Panc1 (cell line): ENCODE measurements around the gene CHST11. TPM values are rescaled to one million over a fixed set of nuclear protein-coding genes. Genes with fewer than 3 reads are reported as not detected.

Source experiments
- ATAC-seq: fragments of 200-7000 bp; cut with Tn5 transposase; 2 replicates; pipeline ENCODE4 v1.9.1; 2020; ENCODE audit warnings: mild to moderate bottlenecking, moderate library complexity
- BruUV-seq: library from RNA; stranded (reverse); fragments of 400-500 nt; replicated peaks from 2 replicates; lab custom pipeline; 2021; lab: Mats Ljungman, UMichigan
- CTCF ChIA-PET: fragments of 300-600 bp; sonication (Branson Sonifier 250); formaldehyde crosslinking; loops from one replicate; lab custom pipeline; 2022; ENCODE audit warnings: antibody characterized with exemption; lab: Charles Lee
- POLR2A ChIA-PET: fragments of 300-600 bp; sonication (Branson Sonifier 250); formaldehyde crosslinking; loops from one replicate; lab custom pipeline; 2022; ENCODE audit warnings: antibody characterized with exemption; lab: Charles Lee
- DNase-seq: peaks from one replicate; pipeline ENCODE4 v3.0.0-alpha.2; 2010; ENCODE audit warnings: low read depth, low spot score
- H3K27ac ChIP-seq: 2 replicates; pipeline ENCODE4 v1.5.1; 2011; ENCODE audit warnings: mild to moderate bottlenecking, low read length, inconsistent platforms
- H3K27me3 ChIP-seq: fragments of 200-500 bp; sonication (Bioruptor generic); 2 replicates; pipeline ENCODE4 v1.6.0; 2014; ENCODE audit warnings: low read length, inconsistent platforms; ENCODE audit not compliant: control insufficient read depth, insufficient read depth
- H3K36me3 ChIP-seq: fragments of 200-500 bp; sonication (Bioruptor generic); 2 replicates; pipeline ENCODE4 v1.5.1; 2014; ENCODE audit warnings: inconsistent platforms, mild to moderate bottlenecking, low read length, moderate library complexity; ENCODE audit not compliant: control insufficient read depth, insufficient read depth
- H3K4me1 ChIP-seq: 2 replicates; pipeline ENCODE4 v1.5.1; 2011; ENCODE audit warnings: inconsistent platforms, mild to moderate bottlenecking, low read length, moderate library complexity; ENCODE audit not compliant: control insufficient read depth, insufficient read depth
- H3K4me3 ChIP-seq, 2 experiments: 2 replicates each; pipeline ENCODE4 v1.5.1; 2011 to 2012; ENCODE audit warnings: low read depth in 2 of 2, low read length in 2 of 2, mild to moderate bottlenecking in 2 of 2, inconsistent platforms in 1 of 2, moderate library complexity in 1 of 2
- H3K9me3 ChIP-seq: fragments of 200-500 bp; sonication (Bioruptor generic); 2 replicates; pipeline ENCODE4 v1.5.1; 2014; ENCODE audit warnings: low read depth, mild to moderate bottlenecking, inconsistent platforms, low read length, moderate library complexity; ENCODE audit not compliant: control insufficient read depth, insufficient read depth
- CTCF ChIP-seq: fragments of 450-650 bp; IDR thresholded peaks from 2 replicates; pipeline ENCODE4 v1.5.1; 2017; ENCODE audit warnings: mild to moderate bottlenecking
- POLR2AphosphoS5 ChIP-seq: IDR thresholded peaks from 2 replicates; pipeline ENCODE4 v1.6.1; 2012; ENCODE audit warnings: mild to moderate bottlenecking, low read depth, low read length, moderate library complexity
- REST ChIP-seq, 2 experiments: IDR thresholded peaks; 2 replicates each; pipeline ENCODE4 v1.6.1; 2011 to 2012; ENCODE audit warnings: low read depth in 2 of 2, control low read depth in 1 of 2, low read length in 1 of 2, mild to moderate bottlenecking in 1 of 2, moderate library complexity in 1 of 2; ENCODE audit not compliant: insufficient read depth in 1 of 2
- SIN3A ChIP-seq: IDR thresholded peaks from 2 replicates; pipeline ENCODE4 v1.6.1; 2012; ENCODE audit warnings: low read depth, mild to moderate bottlenecking, low read length, moderate library complexity, borderline replicate concordance; ENCODE audit not compliant: insufficient read depth
- TCF7L2 ChIP-seq: IDR thresholded peaks from 2 replicates; pipeline ENCODE4 v1.6.1; 2011; ENCODE audit warnings: mild to moderate bottlenecking, low read depth, low read length, inconsistent platforms
- in situ Hi-C: cut with HindIII; loops from 2 replicates; pipeline ENCODE4 v1.10.0; 2016; ENCODE audit warnings: low sequenced_read_pairs, low pct_unique_long_range_greater_than_20kb
- intact Hi-C: fragments of 100-400 bp; cut with micrococcal nuclease; formaldehyde crosslinking; loops from one replicate; pipeline ENCODE4 v1.10.0; 2022; ENCODE audit not compliant: unreplicated experiment
- total RNA-seq: library from RNA; stranded (reverse); gene quantifications from one replicate; pipeline ENCODE4 v1.2.1, GENCODE V29; 2021; ENCODE audit not compliant: unreplicated experiment

CHST11 gene
- total RNA-seq, 1 experiment from 2014 or later: 11.4 TPM

- BruUV-seq: no TSS peak
- in situ Hi-C loops: no loop called here
- no peaks in the 10 kb centered on the region for H3K9me3 ChIP-seq
- no peaks in the 10 kb centered on the region for H3K27me3 ChIP-seq
- H3K27ac ChIP-seq: no peak overlapping the region
- DNase-seq (no peak), ATAC-seq (no peak)
- intact Hi-C loops: no loop called here
- TF ChIP-seq REST (IDR thresholded peaks at IDR 0.05; ENCODE audit: insufficient read depth in 1 of 2, low read depth in 2 of 2, low read length in 1 of 2): no peak
- no peak for TF ChIP-seq CTCF
- POLR2A ChIA-PET: no interaction called here
- no peak overlapping the region for H3K4me3 ChIP-seq
- CTCF ChIA-PET: no interaction called here
- no peaks in the 10 kb centered on the region for H3K36me3 ChIP-seq
- no peaks in the 10 kb centered on the region for H3K4me1 ChIP-seq
Observed at GRCh38 chr12:104707794-104708558, 251.2 kb downstream of the CHST11 start.

DNA sequence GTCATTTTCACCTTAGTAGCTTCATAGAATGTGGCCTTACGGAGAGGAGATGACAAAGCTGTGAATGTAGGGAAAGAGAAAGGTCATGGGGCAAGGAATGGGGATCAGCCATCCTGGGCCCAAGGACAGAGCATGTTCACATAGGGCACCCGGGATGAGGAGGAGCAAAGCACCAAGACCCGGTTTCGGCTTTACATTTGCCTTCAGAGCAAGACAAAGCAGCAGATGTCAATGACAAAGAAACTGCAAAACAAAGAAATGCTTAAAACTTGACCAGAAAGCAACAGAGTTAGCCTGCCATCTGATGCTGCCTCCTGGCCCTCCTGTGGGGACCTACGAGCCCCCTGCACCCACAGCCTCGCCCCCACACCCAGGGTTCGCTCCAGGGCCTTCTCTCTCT is 252.1 kb downstream of the CHST11 start:
- DNase-seq: no peak
- no TSS peak for BruUV-seq
- Histone ChIP-seq H3K4me1 (no peaks in the 10 kb centered on the region), H3K27ac (no peak overlapping the region), H3K4me3 (no peak overlapping the region), H3K36me3 (no peaks in the 10 kb centered on the region), H3K9me3 (no peaks in the 10 kb centered on the region), H3K27me3 (no peaks in the 10 kb centered on the region)
- intact Hi-C loops (no loop called here), in situ Hi-C loops (no loop called here)
- ChIA-PET POLR2A (no interaction called here), CTCF (no interaction called here)
- TF ChIP-seq TCF7L2 (no peak), SIN3A (no peak), POLR2AphosphoS5 (no peak), REST (IDR thresholded peaks at IDR 0.05; ENCODE audit: insufficient read depth in 1 of 2, low read depth in 2 of 2, low read length in 1 of 2) (no peak), CTCF (no peak)
- ATAC-seq: no peak
